PC-9 (cell line): Measurements from ENCODE around the gene SRMS.

Source experiments
- EZH2 ChIP-seq: fragments of 200-600 bp; sonication (generic); IDR thresholded peaks from 2 replicates; pipeline ENCODE4 v1.8.0; 2017; ENCODE audit warnings: antibody characterized with exemption, low read depth
- TF ChIP-seq, protein P1 (sequence below): fragments of 200-600 bp; sonication (generic); conservative IDR thresholded peaks from 2 replicates; pipeline ENCODE4 v1.6.1; 2017; ENCODE audit warnings: mixed run types, antibody characterized with exemption, mild to moderate bottlenecking, moderate library complexity

DNA sequence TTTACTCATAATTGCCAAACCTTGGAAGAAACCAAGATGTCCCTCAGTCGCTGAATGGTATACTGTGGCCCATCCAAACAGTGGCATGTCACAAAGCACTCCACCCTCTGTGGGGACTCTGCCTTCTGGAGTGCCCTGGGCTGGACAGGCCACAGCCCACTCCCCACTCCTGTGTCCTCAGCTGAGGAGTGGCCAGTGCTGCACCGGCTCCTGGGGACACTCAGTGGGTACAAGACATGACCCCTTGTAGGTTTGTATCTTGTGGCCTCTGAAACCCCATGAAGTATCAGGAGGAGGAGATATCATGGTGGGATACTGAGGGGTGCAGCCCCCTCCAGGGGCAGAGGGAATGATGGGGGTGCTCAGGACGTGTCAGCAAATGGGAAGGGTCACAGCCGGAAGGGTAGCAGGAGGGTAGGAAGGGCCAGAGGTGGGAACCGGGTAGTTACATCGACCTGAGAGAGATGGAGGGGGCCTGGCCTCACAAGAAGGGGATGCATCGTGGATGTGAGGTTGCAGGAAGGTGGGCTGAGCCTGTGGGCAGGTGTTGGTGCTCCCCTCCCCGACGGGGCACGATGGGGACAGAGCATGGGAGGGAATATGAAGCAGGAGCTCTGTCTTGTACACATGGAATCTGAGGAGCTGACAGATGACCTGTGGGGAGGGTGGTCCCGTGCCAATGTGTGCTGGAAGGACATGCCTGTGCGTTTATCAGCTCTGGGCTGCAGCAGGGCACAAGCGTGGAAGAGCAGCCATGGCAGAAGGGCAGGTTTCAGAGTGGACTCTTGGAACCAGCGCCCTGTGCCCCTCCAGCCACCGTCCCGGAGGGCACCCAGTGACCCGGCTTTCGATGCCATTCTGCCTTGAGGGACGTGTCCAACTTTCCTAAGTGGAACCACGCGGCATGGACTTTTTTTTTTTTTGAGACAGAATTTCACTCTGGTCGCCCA lies 38.3 kb upstream of the SRMS start:
- TF ChIP-seq, protein P1, sequence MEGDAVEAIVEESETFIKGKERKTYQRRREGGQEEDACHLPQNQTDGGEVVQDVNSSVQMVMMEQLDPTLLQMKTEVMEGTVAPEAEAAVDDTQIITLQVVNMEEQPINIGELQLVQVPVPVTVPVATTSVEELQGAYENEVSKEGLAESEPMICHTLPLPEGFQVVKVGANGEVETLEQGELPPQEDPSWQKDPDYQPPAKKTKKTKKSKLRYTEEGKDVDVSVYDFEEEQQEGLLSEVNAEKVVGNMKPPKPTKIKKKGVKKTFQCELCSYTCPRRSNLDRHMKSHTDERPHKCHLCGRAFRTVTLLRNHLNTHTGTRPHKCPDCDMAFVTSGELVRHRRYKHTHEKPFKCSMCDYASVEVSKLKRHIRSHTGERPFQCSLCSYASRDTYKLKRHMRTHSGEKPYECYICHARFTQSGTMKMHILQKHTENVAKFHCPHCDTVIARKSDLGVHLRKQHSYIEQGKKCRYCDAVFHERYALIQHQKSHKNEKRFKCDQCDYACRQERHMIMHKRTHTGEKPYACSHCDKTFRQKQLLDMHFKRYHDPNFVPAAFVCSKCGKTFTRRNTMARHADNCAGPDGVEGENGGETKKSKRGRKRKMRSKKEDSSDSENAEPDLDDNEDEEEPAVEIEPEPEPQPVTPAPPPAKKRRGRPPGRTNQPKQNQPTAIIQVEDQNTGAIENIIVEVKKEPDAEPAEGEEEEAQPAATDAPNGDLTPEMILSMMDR: no peak
- TF ChIP-seq EZH2: no peak
